Mononuclear cell (primary cell): ENCODE data around the gene OPA1. TPM values are rescaled to one million over a fixed set of nuclear protein-coding genes. Genes with fewer than 3 reads are reported as not detected.

Source experiments
- H3K27me3 ChIP-seq: 2 replicates; pipeline ENCODE4 v1.6.0; 2011; ENCODE audit warnings: low read length, control low read depth; ENCODE audit not compliant: insufficient read depth
- H3K4me1 ChIP-seq: 2 replicates; pipeline ENCODE4 v1.5.1; 2011; ENCODE audit warnings: mild to moderate bottlenecking, low read length, control low read depth; ENCODE audit not compliant: insufficient read depth
- H3K4me3 ChIP-seq: 2 replicates; pipeline ENCODE4 v1.5.1; 2011; ENCODE audit warnings: mild to moderate bottlenecking, low read length, moderate library complexity
- H3K9me3 ChIP-seq: 2 replicates; pipeline ENCODE4 v1.5.1; 2011; ENCODE audit warnings: low read depth, mild to moderate bottlenecking, control low read depth, low read length
- total RNA-seq: library from RNA; depleted of rRNA; stranded (reverse); fragments of >200 nt; gene quantifications from one replicate; pipeline ENCODE4 v1.2.3, GENCODE V29; 2012

Gene OPA1
- 91.4 TPM for total RNA-seq

- H3K4me3 ChIP-seq: peak within 1 kb of the TSS; percentile 84
- no peaks in the 10 kb centered on the region for H3K9me3 ChIP-seq
- peaks cover 18% of the 10 kb centered on the region for H3K4me1 ChIP-seq
- no peaks in the 10 kb centered on the region for H3K27me3 ChIP-seq
Measured at GRCh38 chr3:193592841-193593667, at the start of gene OPA1. OPA1 (plus strand) TSS chr3:193593208; CDS start chr3:193593378, 170 bp downstream.

- no peaks in the 10 kb centered on the region for H3K4me1 ChIP-seq
- H3K4me3 ChIP-seq: no peak overlapping the region
- H3K27me3 ChIP-seq: no peaks in the 10 kb centered on the region
- H3K9me3 ChIP-seq: no peaks in the 10 kb centered on the region
Measured at GRCh38 chr3:193544289-193544688, 48.7 kb upstream of the OPA1 start.

- H3K4me1 ChIP-seq: no peaks in the 10 kb centered on the region
- H3K4me3 ChIP-seq: no peak overlapping the region
- H3K27me3 ChIP-seq: no peaks in the 10 kb centered on the region
- no peaks in the 10 kb centered on the region for H3K9me3 ChIP-seq
Measured at GRCh38 chr3:193545304-193545703, 47.7 kb upstream of the OPA1 start.

GRCh38 chr3:193546129-193546528, 46.9 kb upstream of the OPA1 start:
- no peaks in the 10 kb centered on the region for H3K27me3 ChIP-seq
- H3K4me1 ChIP-seq: no peaks in the 10 kb centered on the region
- no peak overlapping the region for H3K4me3 ChIP-seq
- no peaks in the 10 kb centered on the region for H3K9me3 ChIP-seq

GRCh38 chr3:193548406-193548805, 44.6 kb upstream of the OPA1 start:
- Histone ChIP-seq H3K4me1 (no peaks in the 10 kb centered on the region), H3K4me3 (no peak overlapping the region), H3K27me3 (no peaks in the 10 kb centered on the region), H3K9me3 (no peaks in the 10 kb centered on the region)

- no peaks in the 10 kb centered on the region for H3K4me1 ChIP-seq
- H3K4me3 ChIP-seq: no peak overlapping the region
- no peaks in the 10 kb centered on the region for H3K9me3 ChIP-seq
- H3K27me3 ChIP-seq: no peaks in the 10 kb centered on the region
Measured at GRCh38 chr3:193552923-193553322, 40.1 kb upstream of the OPA1 start.

GRCh38 chr3:193553586-193553985, 39.4 kb upstream of the OPA1 start:
- no peak overlapping the region for H3K4me3 ChIP-seq
- H3K4me1 ChIP-seq: no peaks in the 10 kb centered on the region
- H3K27me3 ChIP-seq: no peaks in the 10 kb centered on the region
- no peaks in the 10 kb centered on the region for H3K9me3 ChIP-seq

- H3K9me3 ChIP-seq: no peaks in the 10 kb centered on the region
- no peaks in the 10 kb centered on the region for H3K4me1 ChIP-seq
- H3K4me3 ChIP-seq: no peak within 1 kb of the TSS
- H3K27me3 ChIP-seq: no peaks in the 10 kb centered on the region
Measured at GRCh38 chr3:193554811-193555210, 38.2 kb upstream of the OPA1 start, which contains the start of gene ATP13A4. ATP13A4 (minus strand) TSS chr3:193554895; CDS start chr3:193554799, 96 bp downstream.

- Histone ChIP-seq H3K4me1 (no peaks in the 10 kb centered on the region), H3K4me3 (no peak overlapping the region), H3K9me3 (no peaks in the 10 kb centered on the region), H3K27me3 (no peaks in the 10 kb centered on the region)
Measured at GRCh38 chr3:193556841-193557240, 36.2 kb upstream of the OPA1 start.

GRCh38 chr3:193559100-193559499, 33.9 kb upstream of the OPA1 start:
- Histone ChIP-seq H3K27me3 (no peaks in the 10 kb centered on the region), H3K9me3 (no peaks in the 10 kb centered on the region), H3K4me3 (no peak overlapping the region), H3K4me1 (no peaks in the 10 kb centered on the region)

- Histone ChIP-seq H3K4me3 (no peak overlapping the region), H3K4me1 (no peaks in the 10 kb centered on the region), H3K9me3 (no peaks in the 10 kb centered on the region), H3K27me3 (no peaks in the 10 kb centered on the region)
Measured at GRCh38 chr3:193560091-193560490, 32.9 kb upstream of the OPA1 start.

GRCh38 chr3:193560870-193561269, 32.1 kb upstream of the OPA1 start:
- Histone ChIP-seq H3K9me3 (no peaks in the 10 kb centered on the region), H3K4me1 (no peaks in the 10 kb centered on the region), H3K4me3 (no peak overlapping the region), H3K27me3 (no peaks in the 10 kb centered on the region)

- no peaks in the 10 kb centered on the region for H3K9me3 ChIP-seq
- no peaks in the 10 kb centered on the region for H3K27me3 ChIP-seq
- no peak overlapping the region for H3K4me3 ChIP-seq
- H3K4me1 ChIP-seq: no peaks in the 10 kb centered on the region
Measured at GRCh38 chr3:193563426-193563825, 29.6 kb upstream of the OPA1 start.

- H3K4me1 ChIP-seq: no peaks in the 10 kb centered on the region
- H3K27me3 ChIP-seq: no peaks in the 10 kb centered on the region
- H3K4me3 ChIP-seq: no peak overlapping the region
- H3K9me3 ChIP-seq: no peaks in the 10 kb centered on the region
Measured at GRCh38 chr3:193564012-193564411, 29.0 kb upstream of the OPA1 start.

- Histone ChIP-seq H3K4me3 (no peak overlapping the region), H3K4me1 (no peaks in the 10 kb centered on the region), H3K9me3 (no peaks in the 10 kb centered on the region), H3K27me3 (no peaks in the 10 kb centered on the region)
Measured at GRCh38 chr3:193569119-193569518, 23.9 kb upstream of the OPA1 start.

GRCh38 chr3:193572426-193572908, 20.5 kb upstream of the OPA1 start:
- no peak overlapping the region for H3K4me3 ChIP-seq
- H3K4me1 ChIP-seq: no peaks in the 10 kb centered on the region
- no peaks in the 10 kb centered on the region for H3K27me3 ChIP-seq
- no peaks in the 10 kb centered on the region for H3K9me3 ChIP-seq
